Skin epidermis (tissue), 12 donors: ENCODE measurements around the gene SIRT4.
"Not testable (repeated sequence)": the region's sequence is repeated elsewhere in the genome, so short reads cannot be mapped to it uniquely, and the experiment has no call there.

Experiments
- H3K27ac ChIP-seq, 21 experiments: fragments of 200-600 bp; sonication (generic) in 11 of 21; one replicate each; pipeline ENCODE4 v1.5.0; 2020; ENCODE audit warnings: mild to moderate bottlenecking in 3 of 21, inconsistent platforms in 2 of 21, moderate library complexity in 2 of 21
- H3K4me3 ChIP-seq, 7 experiments: fragments of 200-600 bp; sonication (generic) in 2 of 7; one replicate each; pipeline ENCODE4 v1.5.0; 2020; ENCODE audit warnings: inconsistent platforms in 2 of 7, mild to moderate bottlenecking in 2 of 7, moderate library complexity in 1 of 7

SIRT4 gene

GRCh38 chr12:120301962-120302815, at the start of gene SIRT4:
SIRT4 (plus strand) TSS chr12:120302321; CDS start chr12:120303562, 1,241 bp downstream.
- Histone ChIP-seq H3K27ac (peak within 1 kb of the TSS in 16 of 21 experiments; percentile 10 to 85 (median 70)), H3K4me3 (peak within 1 kb of the TSS; percentile 27 to 60 (median 48))

GRCh38 chr12:120253313-120253712, 48.8 kb upstream of the SIRT4 start:
- peak overlapping the region in 14 of 21 experiments; percentile 32 to 87 (median 62) for H3K27ac ChIP-seq
- H3K4me3 ChIP-seq, result not testable (repeated sequence)

- H3K4me3 ChIP-seq, result no peak overlapping the region
- H3K27ac ChIP-seq, result peak overlapping the region in 13 of 21 experiments; percentile 2 to 87 (median 61)
These were observed 47.3 kb upstream of the SIRT4 start for GRCh38 chr12:120254809-120255208.

GRCh38 chr12:120257041-120257821, 44.9 kb upstream of the SIRT4 start:
- peak overlapping the region in 19 of 21 experiments; percentile 11 to 81 (median 56) for H3K27ac ChIP-seq
- H3K4me3 ChIP-seq, result no peak overlapping the region

- Histone ChIP-seq H3K4me3 (no peak overlapping the region), H3K27ac (peak overlapping the region in 9 of 21 experiments; percentile 43 to 81 (median 68))
These were observed 43.7 kb upstream of the SIRT4 start for GRCh38 chr12:120258323-120258896.

- Histone ChIP-seq H3K4me3 (no peak overlapping the region), H3K27ac (peak overlapping the region in 10 of 21 experiments; percentile 0 to 74 (median 54))
These were observed 42.5 kb upstream of the SIRT4 start for GRCh38 chr12:120259418-120260202.

GRCh38 chr12:120260607-120261006, 41.5 kb upstream of the SIRT4 start:
- H3K27ac ChIP-seq, result no peak overlapping the region
- no peak overlapping the region for H3K4me3 ChIP-seq

GRCh38 chr12:120261951-120262851, 39.9 kb upstream of the SIRT4 start:
- peak overlapping the region in 3 of 7 experiments; percentile 6 to 90 (median 89) for H3K4me3 ChIP-seq
- peak overlapping the region in 19 of 21 experiments; percentile 21 to 99 (median 96) for H3K27ac ChIP-seq

GRCh38 chr12:120262852-120263747, 39.0 kb upstream of the SIRT4 start:
- peak overlapping the region in 19 of 21 experiments; percentile 21 to 99 (median 96) for H3K27ac ChIP-seq
- H3K4me3 ChIP-seq, result peak overlapping the region in 5 of 7 experiments; percentile 6 to 97 (median 89)

- Histone ChIP-seq H3K27ac (peak overlapping the region in 18 of 21 experiments; percentile 26 to 99 (median 96)), H3K4me3 (peak overlapping the region; percentile 75 to 97 (median 90))
These were observed 38.4 kb upstream of the SIRT4 start for GRCh38 chr12:120263748-120264085.

- peak overlapping the region in 19 of 21 experiments; percentile 26 to 99 (median 96) for H3K27ac ChIP-seq
- peak overlapping the region; percentile 75 to 97 (median 90) for H3K4me3 ChIP-seq
These were observed 37.8 kb upstream of the SIRT4 start for GRCh38 chr12:120264086-120264903.

- peak overlapping the region; percentile 75 to 97 (median 90) for H3K4me3 ChIP-seq
- peak overlapping the region; percentile 63 to 99 (median 96) for H3K27ac ChIP-seq
These were observed 37.1 kb upstream of the SIRT4 start for GRCh38 chr12:120264904-120265472.

GRCh38 chr12:120265473-120266179, 36.5 kb upstream of the SIRT4 start, which contains the start of gene PXN:
PXN (minus strand) TSS chr12:120265730; CDS start chr12:120265629, 101 bp downstream.
- peak within 1 kb of the TSS; percentile 75 to 97 (median 90) for H3K4me3 ChIP-seq
- H3K27ac ChIP-seq, result peak within 1 kb of the TSS; percentile 63 to 99 (median 96)

GRCh38 chr12:120266180-120266870, 35.8 kb upstream of the SIRT4 start:
- H3K4me3 ChIP-seq, result peak overlapping the region in 3 of 7 experiments; percentile 5 to 94 (median 8)
- peak overlapping the region in 1 of 21 experiments; percentile 37 for H3K27ac ChIP-seq

GRCh38 chr12:120267736-120268135, 34.4 kb upstream of the SIRT4 start:
- H3K27ac ChIP-seq, result no peak overlapping the region
- no peak overlapping the region for H3K4me3 ChIP-seq
